IMR-90 (cell line): ENCODE results near the gene MINDY2. TPM values are rescaled to one million over a fixed set of nuclear protein-coding genes. Genes with fewer than 3 reads are reported as not detected.
"Not testable (repeated sequence)": the region's sequence is repeated elsewhere in the genome, so short reads cannot be mapped to it uniquely, and the experiment has no call there.

Experiments used
- ATAC-seq: fragments of 200-7000 bp; cut with Tn5 transposase; 2 replicates; pipeline ENCODE4 v1.9.1; 2020; ENCODE audit warnings: low read depth, mild to moderate bottlenecking, moderate library complexity
- BruUV-seq: library from RNA; stranded (reverse); fragments of 400-500 nt; replicated peaks from 2 replicates; lab custom pipeline; 2021; lab: Mats Ljungman, UMichigan
- CTCF ChIA-PET: fragments of 300-600 bp; formaldehyde crosslinking; extraction: SDS; loops from one replicate; lab custom pipeline; 2021; ENCODE audit warnings: antibody characterized with exemption; lab: Yijun Ruan, JAX
- POLR2A ChIA-PET: fragments of 300-600 bp; sonication (Branson Sonifier 250); formaldehyde crosslinking; loops from one replicate; lab custom pipeline; 2022; ENCODE audit warnings: antibody characterized with exemption; ENCODE audit not compliant: unreplicated experiment; lab: Charles Lee
- DNase-seq: peaks from one replicate; pipeline ENCODE4 v3.0.0; 2013
- H2AFZ ChIP-seq: replicated peaks from 2 replicates; pipeline ENCODE3; 2013; ENCODE audit warnings: low read length, mild to moderate bottlenecking; ENCODE audit not compliant: poor library complexity
- H2AK5ac ChIP-seq: 2 replicates; pipeline ENCODE4 v1.6.1; 2013; ENCODE audit warnings: low read depth, low read length, inconsistent platforms
- H2AK9ac ChIP-seq: replicated peaks from 2 replicates; pipeline ENCODE3; 2013; ENCODE audit warnings: mild to moderate bottlenecking, low read depth, low read length, moderate library complexity; ENCODE audit not compliant: poor library complexity
- H2BK120ac ChIP-seq: 2 replicates; pipeline ENCODE4 v1.6.1; 2013; ENCODE audit warnings: low read depth, low read length, inconsistent platforms
- H2BK15ac ChIP-seq: 3 replicates; pipeline ENCODE4 v1.6.1; 2013; ENCODE audit warnings: low read depth, low read length, inconsistent platforms
- H2BK20ac ChIP-seq: 2 replicates; pipeline ENCODE4 v1.6.1; 2013; ENCODE audit warnings: low read depth, mild to moderate bottlenecking, inconsistent platforms, low read length, moderate library complexity
- H2BK5ac ChIP-seq: 2 replicates; pipeline ENCODE4 v1.6.1; 2013; ENCODE audit warnings: mild to moderate bottlenecking, low read depth, low read length, inconsistent platforms; ENCODE audit not compliant: poor library complexity, severe bottlenecking
- H3K14ac ChIP-seq: replicated peaks from 2 replicates; pipeline ENCODE4 v1.6.1; 2013; ENCODE audit warnings: low read depth, low read length, inconsistent platforms
- H3K18ac ChIP-seq: 2 replicates; pipeline ENCODE4 v1.6.1; 2013; ENCODE audit warnings: low read depth, low read length, control low read depth
- H3K23ac ChIP-seq: 2 replicates; pipeline ENCODE4 v1.6.1; 2013; ENCODE audit warnings: low read depth, low read length, inconsistent platforms
- H3K27ac ChIP-seq: 2 replicates; pipeline ENCODE4 v1.5.1; 2013; ENCODE audit warnings: mild to moderate bottlenecking, control low read depth, low read length; ENCODE audit not compliant: insufficient read depth
- H3K27me3 ChIP-seq: 2 replicates; pipeline ENCODE4 v1.6.1; 2013; ENCODE audit warnings: low read length; ENCODE audit not compliant: control insufficient read depth, insufficient read depth
- H3K36me3 ChIP-seq: 2 replicates; pipeline ENCODE4 v1.6.1; 2013; ENCODE audit warnings: low read length, mixed read lengths; ENCODE audit not compliant: control insufficient read depth, insufficient read depth
- H3K4ac ChIP-seq: 2 replicates; pipeline ENCODE4 v1.6.1; 2013; ENCODE audit warnings: low read depth, low read length, inconsistent platforms
- H3K4me1 ChIP-seq: 2 replicates; pipeline ENCODE4 v1.6.1; 2013; ENCODE audit warnings: low read length, mixed read lengths; ENCODE audit not compliant: control insufficient read depth, insufficient read depth
- H3K4me2 ChIP-seq: 2 replicates; pipeline ENCODE4 v1.6.1; 2013; ENCODE audit warnings: low read depth, mild to moderate bottlenecking, control low read depth, low read length, moderate library complexity
- H3K4me3 ChIP-seq: 2 replicates; pipeline ENCODE4 v1.5.1; 2013; ENCODE audit warnings: low read depth, mild to moderate bottlenecking, control low read depth, low read length, moderate library complexity; ENCODE audit not compliant: insufficient read depth
- H3K56ac ChIP-seq: 2 replicates; pipeline ENCODE4 v1.6.1; 2013; ENCODE audit warnings: low read length, inconsistent platforms; ENCODE audit not compliant: insufficient read depth; ENCODE audit errors: extremely low read depth
- H3K79me1 ChIP-seq, 2 experiments: 2 replicates each; pipeline ENCODE4 v1.6.1; 2013; ENCODE audit warnings: low read length in 2 of 2, inconsistent platforms in 1 of 2, low read depth in 1 of 2
- H3K9ac ChIP-seq: 2 replicates; pipeline ENCODE4 v1.6.1; 2013; ENCODE audit warnings: low read depth, low read length, control low read depth
- H3K9me1 ChIP-seq: 2 replicates; pipeline ENCODE4 v1.6.1; 2013; ENCODE audit warnings: low read length, inconsistent platforms; ENCODE audit not compliant: insufficient read depth
- H3K9me3 ChIP-seq: 2 replicates; pipeline ENCODE4 v1.6.1; 2013; ENCODE audit warnings: low read length; ENCODE audit not compliant: control insufficient read depth, insufficient read depth
- H4K20me1 ChIP-seq: 2 replicates; pipeline ENCODE4 v1.6.1; 2013; ENCODE audit warnings: low read length, inconsistent platforms; ENCODE audit not compliant: insufficient read depth
- H4K5ac ChIP-seq: 2 replicates; pipeline ENCODE4 v1.6.1; 2013; ENCODE audit warnings: mild to moderate bottlenecking, low read depth, low read length, control low read depth
- H4K8ac ChIP-seq, 2 experiments: 2 replicates each; pipeline ENCODE4 v1.6.1; 2013; ENCODE audit warnings: low read depth in 2 of 2, low read length in 2 of 2, control low read depth in 1 of 2, inconsistent platforms in 1 of 2
- H4K91ac ChIP-seq: 2 replicates; pipeline ENCODE4 v1.6.1; 2013; ENCODE audit warnings: low read depth, low read length, inconsistent platforms; ENCODE audit not compliant: insufficient read depth
- FOS ChIP-seq: fragments of 150-350 bp; IDR thresholded peaks from 2 replicates; pipeline ENCODE4 v1.6.1; 2016; ENCODE audit warnings: low read depth, low read length
- MXI1 ChIP-seq: IDR thresholded peaks from 2 replicates; pipeline ENCODE4 v1.6.1; 2012; ENCODE audit warnings: low read depth, mild to moderate bottlenecking, low read length, moderate library complexity, borderline replicate concordance
- POLR2A ChIP-seq: IDR thresholded peaks from 2 replicates; pipeline ENCODE4 v1.6.1; 2012; ENCODE audit warnings: mild to moderate bottlenecking, low read depth, low read length
- RFX5 ChIP-seq: IDR thresholded peaks from 2 replicates; pipeline ENCODE4 v1.8.0; 2012; ENCODE audit warnings: low read depth, mild to moderate bottlenecking, low read length, moderate library complexity
- WGBS, 2 experiments: methylation state at CpG; one replicate each; pipeline versions ENCODE4 v1.1.5 to v1.1.7; 2013; ENCODE audit warnings: missing lambda C conversion rate in 2 of 2; ENCODE audit not compliant: insufficient read length in 1 of 2; ENCODE audit errors: extremely low coverage in 2 of 2; 5-methylcytosine and 5-hydroxymethylcytosine counted together
- dilution Hi-C: fragments of 300-500 bp; cut with HindIII; formaldehyde crosslinking; loops from one replicate; pipeline ENCODE4 v1.14.3; 2018; ENCODE audit warnings: low sequenced_read_pairs; ENCODE audit not compliant: unreplicated experiment
- in situ Hi-C: fragments of 300-500 bp; cut with MboI; formaldehyde crosslinking; loops from 3 replicates; pipeline ENCODE4 v1.14.3; 2019; ENCODE audit warnings: low sequenced_read_pairs, inconsistent platforms, mixed read lengths
- intact Hi-C: fragments of 100-400 bp; cut with micrococcal nuclease; formaldehyde crosslinking; loops from 2 replicates; pipeline ENCODE4 v1.10.0; 2022
- polyA plus RNA-seq, 3 experiments: library from polyadenylated mRNA; depleted of rRNA; stranded (reverse); fragments of >200 nt; gene quantifications; 2 replicates each; pipeline ENCODE4 v1.2.3, GENCODE V29; 2012; ENCODE audit warnings: low replicate concordance in 1 of 3
- total RNA-seq: library from RNA; depleted of rRNA; stranded (reverse); fragments of >200 nt; gene quantifications from 2 replicates; pipeline ENCODE4 v1.2.3, GENCODE V29; 2012
- TF ChIP-seq, protein P1 (sequence below): fragments of 150-350 bp; IDR thresholded peaks from 2 replicates; pipeline ENCODE4 v1.6.1; 2016; ENCODE audit warnings: low read depth, mild to moderate bottlenecking, low read length, moderate library complexity, borderline replicate concordance
- TF ChIP-seq, protein P2 (sequence below): conservative IDR thresholded peaks from 2 replicates; pipeline ENCODE4 v1.5.1; 2012; ENCODE audit warnings: mild to moderate bottlenecking, low read depth, low read length, improper control_type of control experiment

Gene MINDY2
- total and polyA plus RNA-seq, 2 of the 4 experiments (the other 2 are of a cell fraction), result 4.0 to 9.3 TPM

DNA sequence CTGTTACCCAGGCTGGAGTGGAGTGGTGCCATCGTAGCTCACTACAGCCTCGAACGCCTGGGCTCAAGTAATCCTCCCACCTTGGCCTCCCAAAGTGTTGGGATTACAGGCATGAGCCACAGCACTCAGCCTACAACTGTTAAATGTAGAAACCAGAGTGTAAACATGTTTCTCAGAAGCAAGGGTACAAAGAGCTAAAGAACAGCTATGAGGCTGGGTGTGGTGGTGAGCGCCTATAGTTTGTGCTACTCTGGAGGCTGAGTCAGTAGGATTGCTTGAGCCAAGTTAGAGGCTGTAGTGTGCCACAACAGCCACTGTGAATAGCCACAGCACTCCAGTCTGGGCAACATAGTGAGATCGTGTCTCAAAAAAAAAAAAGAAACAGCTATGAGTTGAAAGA, 4.8 kb upstream of the MINDY2 start:
- in situ Hi-C loops (loop anchor here (25.0 kb wide), 1 partner anchor 529 kb away; no protein-coding TSS in a partner anchor), dilution Hi-C loops (no loop called here), intact Hi-C loops (no loop called here)
- H3K27ac ChIP-seq, result no peak overlapping the region
- WGBS, 2 experiments, result no CpG with 5 or more reads among the region's 5 CpGs
- no peak overlapping the region for H3K9ac ChIP-seq
- TF ChIP-seq, protein P1, sequence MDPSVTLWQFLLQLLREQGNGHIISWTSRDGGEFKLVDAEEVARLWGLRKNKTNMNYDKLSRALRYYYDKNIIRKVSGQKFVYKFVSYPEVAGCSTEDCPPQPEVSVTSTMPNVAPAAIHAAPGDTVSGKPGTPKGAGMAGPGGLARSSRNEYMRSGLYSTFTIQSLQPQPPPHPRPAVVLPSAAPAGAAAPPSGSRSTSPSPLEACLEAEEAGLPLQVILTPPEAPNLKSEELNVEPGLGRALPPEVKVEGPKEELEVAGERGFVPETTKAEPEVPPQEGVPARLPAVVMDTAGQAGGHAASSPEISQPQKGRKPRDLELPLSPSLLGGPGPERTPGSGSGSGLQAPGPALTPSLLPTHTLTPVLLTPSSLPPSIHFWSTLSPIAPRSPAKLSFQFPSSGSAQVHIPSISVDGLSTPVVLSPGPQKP, result no peak
- TF ChIP-seq RFX5, result no peak
- TF ChIP-seq, protein P2, sequence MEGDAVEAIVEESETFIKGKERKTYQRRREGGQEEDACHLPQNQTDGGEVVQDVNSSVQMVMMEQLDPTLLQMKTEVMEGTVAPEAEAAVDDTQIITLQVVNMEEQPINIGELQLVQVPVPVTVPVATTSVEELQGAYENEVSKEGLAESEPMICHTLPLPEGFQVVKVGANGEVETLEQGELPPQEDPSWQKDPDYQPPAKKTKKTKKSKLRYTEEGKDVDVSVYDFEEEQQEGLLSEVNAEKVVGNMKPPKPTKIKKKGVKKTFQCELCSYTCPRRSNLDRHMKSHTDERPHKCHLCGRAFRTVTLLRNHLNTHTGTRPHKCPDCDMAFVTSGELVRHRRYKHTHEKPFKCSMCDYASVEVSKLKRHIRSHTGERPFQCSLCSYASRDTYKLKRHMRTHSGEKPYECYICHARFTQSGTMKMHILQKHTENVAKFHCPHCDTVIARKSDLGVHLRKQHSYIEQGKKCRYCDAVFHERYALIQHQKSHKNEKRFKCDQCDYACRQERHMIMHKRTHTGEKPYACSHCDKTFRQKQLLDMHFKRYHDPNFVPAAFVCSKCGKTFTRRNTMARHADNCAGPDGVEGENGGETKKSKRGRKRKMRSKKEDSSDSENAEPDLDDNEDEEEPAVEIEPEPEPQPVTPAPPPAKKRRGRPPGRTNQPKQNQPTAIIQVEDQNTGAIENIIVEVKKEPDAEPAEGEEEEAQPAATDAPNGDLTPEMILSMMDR, result no peak
- no peak for TF ChIP-seq POLR2A
- no peak for TF ChIP-seq FOS
- TF ChIP-seq MXI1, result no peak
- H3K4me3 ChIP-seq, result no peak overlapping the region
- H2AK5ac ChIP-seq, result no peak overlapping the region
- H2BK20ac ChIP-seq, result no peak overlapping the region
- no peaks in the 10 kb centered on the region for H3K9me1 ChIP-seq
- DNase-seq (no peak), ATAC-seq (no peak)
- H4K91ac ChIP-seq, result no peak overlapping the region
- no peaks in the 10 kb centered on the region for H3K4me1 ChIP-seq
- H3K79me1 ChIP-seq, result no peaks in the 10 kb centered on the region
- H4K20me1 ChIP-seq, result no peaks in the 10 kb centered on the region
- ChIA-PET CTCF (no interaction called here), POLR2A (no interaction called here)
- H4K8ac ChIP-seq, result no peak overlapping the region
- no peak overlapping the region for H2BK15ac ChIP-seq
- no peaks in the 10 kb centered on the region for H3K27me3 ChIP-seq
- no peaks in the 10 kb centered on the region for H3K36me3 ChIP-seq
- H2AK9ac ChIP-seq, result no peak overlapping the region
- H3K23ac ChIP-seq, result no peak overlapping the region
- no peak overlapping the region for H2AFZ ChIP-seq
- H3K4me2 ChIP-seq, result no peak overlapping the region
- no peak overlapping the region for H3K56ac ChIP-seq
- H2BK5ac ChIP-seq, result no peak overlapping the region
- H3K9me3 ChIP-seq, result peaks cover 6% of the 10 kb centered on the region
- BruUV-seq, result no TSS peak
- H3K14ac ChIP-seq, result no peak overlapping the region
- H2BK120ac ChIP-seq, result no peak overlapping the region
- H3K4ac ChIP-seq, result no peak overlapping the region
- no peak overlapping the region for H3K18ac ChIP-seq
- no peak overlapping the region for H4K5ac ChIP-seq

DNA sequence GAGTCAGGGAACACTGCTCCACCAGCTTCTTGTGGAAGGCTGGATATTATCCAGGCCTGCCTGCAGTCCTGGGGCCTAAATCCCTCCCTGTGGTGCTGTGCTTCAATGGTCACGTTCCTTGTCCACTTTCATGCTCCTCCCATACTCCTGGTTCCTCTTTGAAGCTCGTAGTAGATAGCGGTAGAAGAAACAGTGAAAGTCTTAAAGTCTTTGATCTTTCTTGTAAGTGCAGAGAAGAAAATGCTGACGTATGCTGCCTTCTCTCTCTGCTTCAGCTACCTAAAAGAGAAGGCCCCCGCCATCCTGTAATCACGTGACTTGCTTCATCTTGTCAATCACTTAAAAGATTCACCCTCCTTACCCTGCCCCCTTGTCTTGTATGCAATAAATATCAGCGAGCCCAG, 2.5 kb upstream of the MINDY2 start:
- H3K36me3 ChIP-seq, H4K8ac ChIP-seq, H3K56ac ChIP-seq, DNase-seq, H3K18ac ChIP-seq, H3K9ac ChIP-seq, H3K4me2 ChIP-seq, H3K14ac ChIP-seq, H2BK20ac ChIP-seq, H4K91ac ChIP-seq, H3K23ac ChIP-seq, BruUV-seq, H3K4me3 ChIP-seq, H4K5ac ChIP-seq, H2AK5ac ChIP-seq, H3K27me3 ChIP-seq, H2BK120ac ChIP-seq, H2AK9ac ChIP-seq, dilution Hi-C loops, H2AFZ ChIP-seq, CTCF ChIA-PET, H3K9me3 ChIP-seq, H2BK5ac ChIP-seq, ATAC-seq, H2BK15ac ChIP-seq, intact Hi-C loops, H3K27ac ChIP-seq, H3K4me1 ChIP-seq, H3K4ac ChIP-seq, POLR2A ChIA-PET, H3K9me1 ChIP-seq: not testable (repeated sequence)
- Histone ChIP-seq H4K20me1 (0 out of 2 replicates have a peak, but pooled peaks cover 12% of the 10 kb centered on the region), H3K79me1 (peaks cover 6 to 17% of the 10 kb centered on the region in 2 experiments)
- in situ Hi-C loops, result loop anchor here (25.0 kb wide), 1 partner anchor 531 kb away; no protein-coding TSS in a partner anchor
- 100% methylated on average over 3 of the region's 7 CpGs; no CpG with 5 or more reads in 1 of the 2 experiments for WGBS, 2 experiments
